HepG2 (cell line): ENCODE measurements around the gene ATRIP. TPM values are rescaled to one million over a fixed set of nuclear protein-coding genes. Genes with fewer than 3 reads are reported as not detected.
A peak's percentile ranks its signal among the peaks of the same experiment; 100 is the strongest.

Experiments
- HNF4A ChIP-seq: sonication (generic); formaldehyde crosslinking; IDR thresholded peaks from 2 replicates; pipeline ENCODE4 v1.4.0; 2020; ENCODE audit warnings: missing genetic modification reagents
- KLF15 ChIP-seq: sonication (generic); formaldehyde crosslinking; IDR thresholded peaks from 2 replicates; pipeline ENCODE4 v1.8.1; 2023; ENCODE audit warnings: borderline replicate concordance, mild to moderate bottlenecking, inconsistent platforms, missing genetic modification reagents, mixed read lengths
- PAX8 ChIP-seq: sonication (generic); formaldehyde crosslinking; IDR thresholded peaks from 2 replicates; pipeline ENCODE4 v1.8.0; 2022; ENCODE audit warnings: mild to moderate bottlenecking, missing genetic modification reagents, borderline replicate concordance
- RAD21 ChIP-seq: fragments of 450-650 bp; formaldehyde crosslinking; IDR thresholded peaks from 2 replicates; pipeline ENCODE4 v1.5.0; 2020; ENCODE audit warnings: mild to moderate bottlenecking
- RBM39 ChIP-seq: fragments of 200-400 bp; formaldehyde crosslinking; IDR thresholded peaks from one replicate; pipeline ENCODE4 v1.6.1; 2018; ENCODE audit warnings: antibody characterized with exemption, mild to moderate bottlenecking, low read depth, low read length; ENCODE audit not compliant: poor library complexity, severe bottlenecking
- ZNF326 ChIP-seq: sonication (generic); formaldehyde crosslinking; IDR thresholded peaks from 2 replicates; pipeline ENCODE4 v1.4.0; 2020; ENCODE audit warnings: missing genetic modification reagents, borderline replicate concordance
- ZNF382 ChIP-seq: sonication (generic); formaldehyde crosslinking; IDR thresholded peaks from 2 replicates; pipeline ENCODE4 v1.5.0; 2020; ENCODE audit warnings: missing genetic modification reagents, mild to moderate bottlenecking, borderline replicate concordance
- ZNF44 ChIP-seq: sonication (generic); formaldehyde crosslinking; IDR thresholded peaks from 2 replicates; pipeline ENCODE4 v1.5.1; 2020; ENCODE audit warnings: mild to moderate bottlenecking, missing genetic modification reagents
- ZNF614 ChIP-seq: IDR thresholded peaks from 2 replicates; pipeline ENCODE4 v1.6.1; 2018; ENCODE audit warnings: missing biosample characterization, missing genetic modification reagents, inconsistent platforms, borderline replicate concordance
- ZNF616 ChIP-seq: sonication (generic); formaldehyde crosslinking; IDR thresholded peaks from 2 replicates; pipeline ENCODE4 v1.5.0; 2020; ENCODE audit warnings: low read depth, mild to moderate bottlenecking, missing genetic modification reagents
- polyA plus RNA-seq, 8 experiments: library from polyadenylated mRNA; depleted of rRNA in 3 of 8; stranded (reverse) in 7 of 8; unstranded in 1 of 8; fragments of >200 nt; fragmentation: Illumina TruSeq in 4 of 8; extraction: Trizol in 4 of 8; gene quantifications; 2 replicates each; pipeline versions ENCODE4 v1.2.1 to v1.2.3, GENCODE V29; 2011 to 2016; ENCODE audit warnings: low read depth in 4 of 8, missing spikeins in 1 of 8, mixed read lengths in 1 of 8; ENCODE audit not compliant: insufficient read depth in 1 of 8
- total RNA-seq, 5 experiments: library from RNA; depleted of rRNA; stranded (reverse); fragments of >200 nt; fragmentation: Illumina TruSeq; extraction: Trizol; gene quantifications; 2 replicates each; pipeline ENCODE4 v1.2.3, GENCODE V29; 2016; ENCODE audit warnings: low read depth in 1 of 5
- TF ChIP-seq, protein P1 (sequence below): sonication (generic); formaldehyde crosslinking; IDR thresholded peaks from 2 replicates; pipeline ENCODE4 v1.5.1; 2020; ENCODE audit warnings: mild to moderate bottlenecking, missing genetic modification reagents, borderline replicate concordance
- TF ChIP-seq, protein P2 (sequence below): IDR thresholded peaks from 2 replicates; pipeline ENCODE4 v1.6.1; 2016; ENCODE audit warnings: missing genetic modification reagents, missing compliant biosample characterization
- TF ChIP-seq, protein P3 (sequence below): sonication (generic); formaldehyde crosslinking; IDR thresholded peaks from 2 replicates; pipeline ENCODE4 v1.4.0; 2020; ENCODE audit warnings: mild to moderate bottlenecking, low read depth, missing genetic modification reagents
- TF ChIP-seq, protein P4 (sequence below): IDR thresholded peaks from 2 replicates; pipeline ENCODE4 v1.6.1; 2016; ENCODE audit warnings: low read depth, control low read depth
- TF ChIP-seq, protein P5 (sequence below): sonication (generic); formaldehyde crosslinking; IDR thresholded peaks from 2 replicates; pipeline ENCODE4 v1.9.0; 2021; ENCODE audit warnings: missing genetic modification reagents, borderline replicate concordance
- TF ChIP-seq, protein P6 (sequence below): IDR thresholded peaks from 2 replicates; pipeline ENCODE4 v1.4.0; 2020; ENCODE audit warnings: mild to moderate bottlenecking, missing genetic modification reagents

The ATRIP gene
- total and polyA plus RNA-seq, 2 of the 13 experiments (the other 11 are each of a cell fraction or from before 2014, with no cell fraction given): 5.1 to 12.5 TPM

DNA sequence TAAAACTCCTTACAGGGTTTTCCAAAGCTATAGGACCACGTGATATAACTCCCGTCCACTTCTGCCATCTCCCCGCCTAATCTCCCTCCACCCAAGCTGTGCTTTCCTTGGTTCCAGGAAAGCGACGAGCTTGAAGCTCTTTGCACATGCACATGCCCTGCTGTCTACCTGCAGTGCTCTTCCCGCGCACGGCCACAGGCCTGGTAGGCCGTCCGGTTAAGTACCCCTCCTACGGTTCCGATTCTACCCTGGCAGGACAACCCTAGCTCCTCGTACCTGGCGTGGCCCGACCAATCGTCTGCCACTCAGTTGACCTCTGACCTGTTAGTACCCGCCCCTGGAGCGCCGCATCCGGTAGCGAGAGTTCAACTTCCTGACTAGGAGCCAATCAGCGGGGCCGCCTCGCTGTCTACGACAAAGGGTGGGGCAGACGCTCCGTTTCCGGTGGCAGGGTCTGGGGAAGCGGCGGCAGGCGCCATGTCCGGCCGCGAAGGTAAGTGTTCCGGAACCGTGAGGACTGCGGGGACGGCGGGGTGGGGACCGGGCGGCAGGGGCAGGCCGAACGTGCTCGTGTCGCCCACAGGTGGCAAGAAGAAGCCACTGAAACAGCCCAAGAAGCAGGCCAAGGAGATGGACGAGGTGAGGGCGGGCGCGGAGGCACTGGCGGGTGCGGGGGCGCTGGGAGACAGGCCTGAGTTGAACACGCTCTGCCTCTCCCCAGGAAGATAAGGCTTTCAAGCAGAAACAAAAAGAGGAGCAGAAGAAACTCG, 6.5 kb upstream of the ATRIP start, which contains the start of the genes CCDC51 and TMA7 (continued):
- TF ChIP-seq, protein P1, sequence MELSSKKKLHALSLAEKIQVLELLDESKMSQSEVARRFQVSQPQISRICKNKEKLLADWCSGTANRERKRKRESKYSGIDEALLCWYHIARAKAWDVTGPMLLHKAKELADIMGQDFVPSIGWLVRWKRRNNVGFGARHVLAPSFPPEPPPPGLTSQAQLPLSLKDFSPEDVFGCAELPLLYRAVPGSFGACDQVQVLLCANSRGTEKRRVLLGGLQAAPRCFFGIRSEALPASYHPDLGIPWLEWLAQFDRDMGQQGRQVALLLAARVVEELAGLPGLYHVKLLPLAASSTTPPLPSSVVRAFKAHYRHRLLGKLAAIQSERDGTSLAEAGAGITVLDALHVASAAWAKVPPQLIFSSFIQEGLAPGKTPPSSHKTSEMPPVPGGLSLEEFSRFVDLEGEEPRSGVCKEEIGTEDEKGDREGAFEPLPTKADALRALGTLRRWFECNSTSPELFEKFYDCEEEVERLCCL: 0 out of 2 replicates have a peak, but pooled peaks have one; percentile 64
- TF ChIP-seq ZNF44 (CRISPR knock-in tag) (0 out of 2 replicates have a peak, but pooled peaks have one; percentile 50), ZNF382 (CRISPR knock-in tag) (no peak), ZNF326 (no peak), ZNF616 (CRISPR knock-in tag) (peak; percentile 88), KLF15 (CRISPR knock-in tag) (peak; percentile 65; the same call in 1 of the 2 replicates), RAD21 (CRISPR knock-in tag) (peak; percentile 7; the same call in 1 of the 2 replicates), PAX8 (CRISPR knock-in tag) (no peak), RBM39 (peak; percentile 65), HNF4A (CRISPR knock-in tag) (no peak), ZNF614 (CRISPR knock-in tag) (peak; percentile 34; the same call in 1 of the 2 replicates)
- TF ChIP-seq, protein P2, sequence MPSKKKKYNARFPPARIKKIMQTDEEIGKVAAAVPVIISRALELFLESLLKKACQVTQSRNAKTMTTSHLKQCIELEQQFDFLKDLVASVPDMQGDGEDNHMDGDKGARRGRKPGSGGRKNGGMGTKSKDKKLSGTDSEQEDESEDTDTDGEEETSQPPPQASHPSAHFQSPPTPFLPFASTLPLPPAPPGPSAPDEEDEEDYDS: peak; percentile 83
- TF ChIP-seq, protein P3, sequence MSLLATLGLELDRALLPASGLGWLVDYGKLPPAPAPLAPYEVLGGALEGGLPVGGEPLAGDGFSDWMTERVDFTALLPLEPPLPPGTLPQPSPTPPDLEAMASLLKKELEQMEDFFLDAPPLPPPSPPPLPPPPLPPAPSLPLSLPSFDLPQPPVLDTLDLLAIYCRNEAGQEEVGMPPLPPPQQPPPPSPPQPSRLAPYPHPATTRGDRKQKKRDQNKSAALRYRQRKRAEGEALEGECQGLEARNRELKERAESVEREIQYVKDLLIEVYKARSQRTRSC: peak; percentile 60; the same call in 1 of the 2 replicates
- TF ChIP-seq, protein P4, sequence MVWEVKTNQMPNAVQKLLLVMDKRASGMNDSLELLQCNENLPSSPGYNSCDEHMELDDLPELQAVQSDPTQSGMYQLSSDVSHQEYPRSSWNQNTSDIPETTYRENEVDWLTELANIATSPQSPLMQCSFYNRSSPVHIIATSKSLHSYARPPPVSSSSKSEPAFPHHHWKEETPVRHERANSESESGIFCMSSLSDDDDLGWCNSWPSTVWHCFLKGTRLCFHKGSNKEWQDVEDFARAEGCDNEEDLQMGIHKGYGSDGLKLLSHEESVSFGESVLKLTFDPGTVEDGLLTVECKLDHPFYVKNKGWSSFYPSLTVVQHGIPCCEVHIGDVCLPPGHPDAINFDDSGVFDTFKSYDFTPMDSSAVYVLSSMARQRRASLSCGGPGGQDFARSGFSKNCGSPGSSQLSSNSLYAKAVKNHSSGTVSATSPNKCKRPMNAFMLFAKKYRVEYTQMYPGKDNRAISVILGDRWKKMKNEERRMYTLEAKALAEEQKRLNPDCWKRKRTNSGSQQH: 0 out of 2 replicates have a peak, but pooled peaks have one; percentile 14
- TF ChIP-seq, protein P5, sequence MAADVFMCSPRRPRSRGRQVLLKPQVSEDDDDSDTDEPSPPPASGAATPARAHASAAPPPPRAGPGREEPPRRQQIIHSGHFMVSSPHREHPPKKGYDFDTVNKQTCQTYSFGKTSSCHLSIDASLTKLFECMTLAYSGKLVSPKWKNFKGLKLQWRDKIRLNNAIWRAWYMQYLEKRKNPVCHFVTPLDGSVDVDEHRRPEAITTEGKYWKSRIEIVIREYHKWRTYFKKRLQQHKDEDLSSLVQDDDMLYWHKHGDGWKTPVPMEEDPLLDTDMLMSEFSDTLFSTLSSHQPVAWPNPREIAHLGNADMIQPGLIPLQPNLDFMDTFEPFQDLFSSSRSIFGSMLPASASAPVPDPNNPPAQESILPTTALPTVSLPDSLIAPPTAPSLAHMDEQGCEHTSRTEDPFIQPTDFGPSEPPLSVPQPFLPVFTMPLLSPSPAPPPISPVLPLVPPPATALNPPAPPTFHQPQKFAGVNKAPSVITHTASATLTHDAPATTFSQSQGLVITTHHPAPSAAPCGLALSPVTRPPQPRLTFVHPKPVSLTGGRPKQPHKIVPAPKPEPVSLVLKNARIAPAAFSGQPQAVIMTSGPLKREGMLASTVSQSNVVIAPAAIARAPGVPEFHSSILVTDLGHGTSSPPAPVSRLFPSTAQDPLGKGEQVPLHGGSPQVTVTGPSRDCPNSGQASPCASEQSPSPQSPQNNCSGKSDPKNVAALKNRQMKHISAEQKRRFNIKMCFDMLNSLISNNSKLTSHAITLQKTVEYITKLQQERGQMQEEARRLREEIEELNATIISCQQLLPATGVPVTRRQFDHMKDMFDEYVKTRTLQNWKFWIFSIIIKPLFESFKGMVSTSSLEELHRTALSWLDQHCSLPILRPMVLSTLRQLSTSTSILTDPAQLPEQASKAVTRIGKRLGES (CRISPR knock-in tag): no peak
- TF ChIP-seq, protein P6, sequence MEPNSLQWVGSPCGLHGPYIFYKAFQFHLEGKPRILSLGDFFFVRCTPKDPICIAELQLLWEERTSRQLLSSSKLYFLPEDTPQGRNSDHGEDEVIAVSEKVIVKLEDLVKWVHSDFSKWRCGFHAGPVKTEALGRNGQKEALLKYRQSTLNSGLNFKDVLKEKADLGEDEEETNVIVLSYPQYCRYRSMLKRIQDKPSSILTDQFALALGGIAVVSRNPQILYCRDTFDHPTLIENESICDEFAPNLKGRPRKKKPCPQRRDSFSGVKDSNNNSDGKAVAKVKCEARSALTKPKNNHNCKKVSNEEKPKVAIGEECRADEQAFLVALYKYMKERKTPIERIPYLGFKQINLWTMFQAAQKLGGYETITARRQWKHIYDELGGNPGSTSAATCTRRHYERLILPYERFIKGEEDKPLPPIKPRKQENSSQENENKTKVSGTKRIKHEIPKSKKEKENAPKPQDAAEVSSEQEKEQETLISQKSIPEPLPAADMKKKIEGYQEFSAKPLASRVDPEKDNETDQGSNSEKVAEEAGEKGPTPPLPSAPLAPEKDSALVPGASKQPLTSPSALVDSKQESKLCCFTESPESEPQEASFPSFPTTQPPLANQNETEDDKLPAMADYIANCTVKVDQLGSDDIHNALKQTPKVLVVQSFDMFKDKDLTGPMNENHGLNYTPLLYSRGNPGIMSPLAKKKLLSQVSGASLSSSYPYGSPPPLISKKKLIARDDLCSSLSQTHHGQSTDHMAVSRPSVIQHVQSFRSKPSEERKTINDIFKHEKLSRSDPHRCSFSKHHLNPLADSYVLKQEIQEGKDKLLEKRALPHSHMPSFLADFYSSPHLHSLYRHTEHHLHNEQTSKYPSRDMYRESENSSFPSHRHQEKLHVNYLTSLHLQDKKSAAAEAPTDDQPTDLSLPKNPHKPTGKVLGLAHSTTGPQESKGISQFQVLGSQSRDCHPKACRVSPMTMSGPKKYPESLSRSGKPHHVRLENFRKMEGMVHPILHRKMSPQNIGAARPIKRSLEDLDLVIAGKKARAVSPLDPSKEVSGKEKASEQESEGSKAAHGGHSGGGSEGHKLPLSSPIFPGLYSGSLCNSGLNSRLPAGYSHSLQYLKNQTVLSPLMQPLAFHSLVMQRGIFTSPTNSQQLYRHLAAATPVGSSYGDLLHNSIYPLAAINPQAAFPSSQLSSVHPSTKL (CRISPR knock-in tag): peak; percentile 34; the same call in 1 of the 2 replicates
